ENCODE measurements around the gene NTRK2.

- no peak for TF ChIP-seq CTCF (conservative IDR thresholded peaks at IDR 0.05; ENCODE audit: low read depth in 2 of 2)
- no peak for TF ChIP-seq NANOG (IDR thresholded peaks at IDR 0.05; ENCODE audit: borderline replicate concordance)
- no peak for TF ChIP-seq EZH2phosphoT487 (IDR thresholded peaks at IDR 0.05; ENCODE audit: unreplicated experiment)
- no peak for TF ChIP-seq REST (IDR thresholded peaks at IDR 0.05; ENCODE audit: unreplicated experiment)
- TF ChIP-seq CREB1 (CRISPR knock-in tag; IDR thresholded peaks at IDR 0.05; ENCODE audit: low read depth) = no peak
- no peak for TF ChIP-seq POLR2AphosphoS5 (IDR thresholded peaks at IDR 0.05; ENCODE audit: low read depth)
- no peak for TF ChIP-seq EZH2 (IDR thresholded peaks at IDR 0.05; ENCODE audit: low read depth, unreplicated experiment)
- no peak for TF ChIP-seq ETS1 (IDR thresholded peaks at IDR 0.05)
- TF ChIP-seq ZNF114 (CRISPR knock-in tag; IDR thresholded peaks at IDR 0.05) = no peak
- no peak for TF ChIP-seq JUNB (IDR thresholded peaks at IDR 0.05; ENCODE audit: unreplicated experiment)
- no peak for TF ChIP-seq ZNF462 (CRISPR knock-in tag; IDR thresholded peaks at IDR 0.05)
- TF ChIP-seq ZNF331 (CRISPR knock-in tag; IDR thresholded peaks at IDR 0.05; ENCODE audit: low read depth) = no peak
- TF ChIP-seq STAT1 (IDR thresholded peaks at IDR 0.05; ENCODE audit: unreplicated experiment) = no peak
Observed at GRCh38 chr9:84679571-84679970, 10.0 kb downstream of the NTRK2 start.

All from GM23338 (cell line).